GM19468 (cell line): ENCODE data around the gene PCBP4.

Source experiments
- ATAC-seq: cut with Tn5 transposase; IDR thresholded peaks from one replicate; pipeline ENCODE4 v1.9.1; 2021; ENCODE audit warnings: mild to moderate bottlenecking, moderate library complexity, moderate number of reproducible peaks; ENCODE audit not compliant: unreplicated experiment; ENCODE audit errors: extremely low read depth

Gene PCBP4

GRCh38 chr3:51967384-51968169 lies at the start of gene PCBP4:
PCBP4 (minus strand) TSS chr3:51967454; CDS start chr3:51961240, 6,214 bp downstream.
- ATAC-seq, result no peak

- no peak for ATAC-seq
Observed at GRCh38 chr3:52015438-52016228, 48.4 kb upstream of the PCBP4 start.

- no peak for ATAC-seq
Observed at GRCh38 chr3:52014613-52015012, 47.4 kb upstream of the PCBP4 start.

GRCh38 chr3:52013802-52014598 lies 46.7 kb upstream of the PCBP4 start:
- no peak for ATAC-seq

GRCh38 chr3:52012699-52013098 lies 45.4 kb upstream of the PCBP4 start:
- no peak for ATAC-seq

GRCh38 chr3:52010431-52010830 lies 43.2 kb upstream of the PCBP4 start:
- no peak for ATAC-seq

GRCh38 chr3:52007291-52007690 lies 40.0 kb upstream of the PCBP4 start:
- ATAC-seq, result no peak

GRCh38 chr3:52006820-52007133 lies 39.5 kb upstream of the PCBP4 start:
- no peak for ATAC-seq

- ATAC-seq, result no peak
Observed at GRCh38 chr3:52006017-52006819, 39.0 kb upstream of the PCBP4 start.

GRCh38 chr3:52005571-52005986 lies 38.3 kb upstream of the PCBP4 start:
- ATAC-seq, result no peak

GRCh38 chr3:52004906-52005395 lies 37.7 kb upstream of the PCBP4 start:
- ATAC-seq, result no peak

- ATAC-seq, result no peak
Observed at GRCh38 chr3:52004163-52004787, 37.0 kb upstream of the PCBP4 start.

GRCh38 chr3:52002748-52003147 lies 35.5 kb upstream of the PCBP4 start:
- no peak for ATAC-seq

- no peak for ATAC-seq
Observed at GRCh38 chr3:52001443-52001974, 34.3 kb upstream of the PCBP4 start.

GRCh38 chr3:51999846-52000245 lies 32.6 kb upstream of the PCBP4 start:
- no peak for ATAC-seq

GRCh38 chr3:51998774-51999173 lies 31.5 kb upstream of the PCBP4 start:
- ATAC-seq, result no peak

GRCh38 chr3:51997935-51998596 lies 30.8 kb upstream of the PCBP4 start:
- no peak for ATAC-seq

- no peak for ATAC-seq
Observed at GRCh38 chr3:51997172-51997571, 29.9 kb upstream of the PCBP4 start.
